Astrocyte (in vitro differentiated cells and primary cell): Measurements from ENCODE around the gene ARL13B.

Source experiments
- CTCF ChIP-seq: IDR thresholded peaks from 2 replicates; pipeline ENCODE4 v1.5.1; 2011; ENCODE audit warnings: low read depth, mild to moderate bottlenecking, inconsistent platforms, low read length, moderate library complexity; ENCODE audit not compliant: insufficient read depth
- EZH2 ChIP-seq: IDR thresholded peaks from 2 replicates; pipeline ENCODE4 v1.6.1; 2012; ENCODE audit warnings: mild to moderate bottlenecking, low read length, inconsistent platforms; ENCODE audit not compliant: insufficient read depth

GRCh38 chr3:94069194-94069813 lies 89.3 kb downstream of the ARL13B start:
- TF ChIP-seq EZH2, result no peak
- peak; percentile 47 for TF ChIP-seq CTCF
